MM.1S (cell line): ENCODE data around the gene RAB11A.

Experiments
- DNase-seq: peaks from one replicate; pipeline ENCODE4 v3.0.0-alpha.2; 2015
- H2AFZ ChIP-seq: fragments of 300-600 bp; sonication (generic); 2 replicates; pipeline ENCODE4 v1.6.0; 2016; ENCODE audit warnings: antibody characterized with exemption, low read length
- H3F3A ChIP-seq: fragments of 300-600 bp; sonication (generic); 2 replicates; pipeline ENCODE4 v1.6.1; 2016; ENCODE audit warnings: mild to moderate bottlenecking, antibody characterized with exemption, low read length, moderate library complexity, mixed read lengths; ENCODE audit not compliant: insufficient read depth
- H3K27ac ChIP-seq: fragments of 300-600 bp; sonication (generic); 2 replicates; pipeline ENCODE4 v1.5.1; 2016; ENCODE audit warnings: mild to moderate bottlenecking, low read length
- H3K27me3 ChIP-seq: fragments of 300-600 bp; sonication (generic); replicated peaks from 2 replicates; pipeline ENCODE4 v1.6.0; 2016; ENCODE audit warnings: low read length; ENCODE audit not compliant: insufficient read depth
- H3K36me3 ChIP-seq: fragments of 300-600 bp; sonication (generic); replicated peaks from 2 replicates; pipeline ENCODE4 v1.6.1; 2016; ENCODE audit warnings: mild to moderate bottlenecking, low read length, mixed read lengths; ENCODE audit not compliant: insufficient read depth
- H3K4me1 ChIP-seq: fragments of 300-600 bp; sonication (generic); 2 replicates; pipeline ENCODE4 v1.6.1; 2016; ENCODE audit warnings: low read length, mixed read lengths
- H3K4me2 ChIP-seq: fragments of 300-600 bp; sonication (generic); 2 replicates; pipeline ENCODE4 v1.6.0; 2016; ENCODE audit warnings: low read depth, low read length
- H3K4me3 ChIP-seq: fragments of 300-600 bp; sonication (generic); 2 replicates; pipeline ENCODE4 v1.5.1; 2016; ENCODE audit warnings: low read length, mixed read lengths
- H3K79me2 ChIP-seq: fragments of 300-600 bp; sonication (generic); 2 replicates; pipeline ENCODE4 v1.6.1; 2016; ENCODE audit warnings: mixed run types, low read length, mixed read lengths
- H3K9ac ChIP-seq: fragments of 300-600 bp; sonication (generic); 2 replicates; pipeline ENCODE4 v1.6.1; 2016; ENCODE audit warnings: low read length, mixed read lengths
- H3K9me2 ChIP-seq: fragments of 300-600 bp; sonication (generic); replicated peaks from 2 replicates; pipeline ENCODE4 v1.6.1; 2016; ENCODE audit warnings: mild to moderate bottlenecking, low read length, mixed read lengths; ENCODE audit not compliant: insufficient read depth
- H3K9me3 ChIP-seq: fragments of 300-600 bp; sonication (generic); replicated peaks from 2 replicates; pipeline ENCODE4 v1.6.1; 2016; ENCODE audit warnings: mild to moderate bottlenecking, low read length, mixed read lengths; ENCODE audit not compliant: insufficient read depth
- H4K20me1 ChIP-seq: fragments of 300-600 bp; sonication (generic); 2 replicates; pipeline ENCODE4 v1.6.1; 2016; ENCODE audit warnings: mild to moderate bottlenecking, low read length, moderate library complexity, mixed read lengths; ENCODE audit not compliant: insufficient read depth
- EZH2 ChIP-seq: fragments of 300-600 bp; sonication (generic); optimal IDR thresholded peaks from 2 replicates; pipeline ENCODE3; 2017; ENCODE audit warnings: low read depth, mild to moderate bottlenecking, antibody characterized with exemption, low read length, mixed read lengths
- EZH2phosphoT487 ChIP-seq: fragments of 300-600 bp; sonication (generic); IDR thresholded peaks from 2 replicates; pipeline ENCODE4 v1.6.1; 2018; ENCODE audit warnings: antibody characterized with exemption, low read length
- TF ChIP-seq, protein P1 (sequence below): fragments of 300-600 bp; sonication (generic); IDR thresholded peaks from 2 replicates; pipeline ENCODE4 v1.5.1; 2016; ENCODE audit warnings: antibody characterized with exemption, low read length, mixed read lengths

The RAB11A gene

DNA sequence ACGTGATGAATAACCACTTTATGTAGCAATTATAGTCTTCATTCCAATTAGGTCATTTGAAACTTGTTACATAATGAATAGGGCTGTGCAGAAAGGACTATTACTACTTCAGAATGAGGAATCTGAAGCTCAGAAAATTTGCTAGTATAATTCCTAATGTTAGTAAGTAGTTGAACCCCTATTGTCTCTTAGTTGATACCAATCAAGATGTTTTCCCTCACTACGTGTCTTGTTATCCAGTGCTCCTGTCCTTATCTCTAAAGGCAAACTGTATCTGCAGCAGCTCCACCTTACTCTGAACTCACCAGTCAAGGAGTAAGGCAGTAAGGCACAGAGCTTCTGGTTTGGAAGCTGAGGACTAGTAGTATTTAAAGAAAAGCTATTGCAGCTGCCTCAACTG, 32.0 kb downstream of the RAB11A start:
- H3K27me3 ChIP-seq = no peaks in the 10 kb centered on the region
- no peaks in the 10 kb centered on the region for H3K79me2 ChIP-seq
- no peak overlapping the region for H3K9ac ChIP-seq
- H3F3A ChIP-seq = no peaks in the 10 kb centered on the region
- no peaks in the 10 kb centered on the region for H3K9me2 ChIP-seq
- H3K27ac ChIP-seq = no peak overlapping the region
- H3K4me3 ChIP-seq = no peak overlapping the region
- no peaks in the 10 kb centered on the region for H3K36me3 ChIP-seq
- H3K9me3 ChIP-seq = no peaks in the 10 kb centered on the region
- TF ChIP-seq, protein P1, sequence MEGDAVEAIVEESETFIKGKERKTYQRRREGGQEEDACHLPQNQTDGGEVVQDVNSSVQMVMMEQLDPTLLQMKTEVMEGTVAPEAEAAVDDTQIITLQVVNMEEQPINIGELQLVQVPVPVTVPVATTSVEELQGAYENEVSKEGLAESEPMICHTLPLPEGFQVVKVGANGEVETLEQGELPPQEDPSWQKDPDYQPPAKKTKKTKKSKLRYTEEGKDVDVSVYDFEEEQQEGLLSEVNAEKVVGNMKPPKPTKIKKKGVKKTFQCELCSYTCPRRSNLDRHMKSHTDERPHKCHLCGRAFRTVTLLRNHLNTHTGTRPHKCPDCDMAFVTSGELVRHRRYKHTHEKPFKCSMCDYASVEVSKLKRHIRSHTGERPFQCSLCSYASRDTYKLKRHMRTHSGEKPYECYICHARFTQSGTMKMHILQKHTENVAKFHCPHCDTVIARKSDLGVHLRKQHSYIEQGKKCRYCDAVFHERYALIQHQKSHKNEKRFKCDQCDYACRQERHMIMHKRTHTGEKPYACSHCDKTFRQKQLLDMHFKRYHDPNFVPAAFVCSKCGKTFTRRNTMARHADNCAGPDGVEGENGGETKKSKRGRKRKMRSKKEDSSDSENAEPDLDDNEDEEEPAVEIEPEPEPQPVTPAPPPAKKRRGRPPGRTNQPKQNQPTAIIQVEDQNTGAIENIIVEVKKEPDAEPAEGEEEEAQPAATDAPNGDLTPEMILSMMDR = no peak
- TF ChIP-seq EZH2phosphoT487 (no peak), EZH2 (no peak)
- H2AFZ ChIP-seq = no peak overlapping the region
- H3K4me1 ChIP-seq = 0 out of 2 replicates have a peak, but pooled peaks cover 7% of the 10 kb centered on the region
- no peaks in the 10 kb centered on the region for H4K20me1 ChIP-seq
- no peak overlapping the region for H3K4me2 ChIP-seq
- DNase-seq = no peak

DNA sequence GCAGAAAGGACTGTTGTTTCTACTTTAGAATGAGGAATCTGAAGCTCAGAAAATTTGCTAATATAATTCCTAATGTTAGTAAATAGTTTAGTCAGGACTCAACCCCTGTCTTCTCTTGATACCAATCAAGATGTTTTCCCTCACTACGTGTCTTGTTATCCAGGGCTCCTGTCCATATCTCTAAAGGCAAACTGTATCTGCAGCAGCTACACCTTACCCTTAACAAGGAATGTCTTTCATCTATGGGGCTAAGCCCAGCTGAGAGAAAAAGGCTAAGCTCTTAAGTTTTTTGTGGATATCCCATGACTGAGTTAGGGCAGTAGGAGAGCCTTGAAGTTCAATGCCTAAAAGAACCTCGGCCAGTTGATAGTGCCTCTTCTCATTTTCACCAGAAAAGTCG, 32.5 kb downstream of the RAB11A start:
- H3K4me2 ChIP-seq = no peak overlapping the region
- no peaks in the 10 kb centered on the region for H3K79me2 ChIP-seq
- H3K4me3 ChIP-seq = no peak overlapping the region
- H3K9me3 ChIP-seq = no peaks in the 10 kb centered on the region
- no peak overlapping the region for H3K9ac ChIP-seq
- no peaks in the 10 kb centered on the region for H3K9me2 ChIP-seq
- no peak overlapping the region for H3K27ac ChIP-seq
- H3K27me3 ChIP-seq = no peaks in the 10 kb centered on the region
- no peak for TF ChIP-seq EZH2
- no peak for TF ChIP-seq EZH2phosphoT487
- TF ChIP-seq, protein P1 = no peak
- H3F3A ChIP-seq = no peaks in the 10 kb centered on the region
- no peak for DNase-seq
- no peaks in the 10 kb centered on the region for H3K36me3 ChIP-seq
- H4K20me1 ChIP-seq = no peaks in the 10 kb centered on the region
- 0 out of 2 replicates have a peak, but pooled peaks cover 7% of the 10 kb centered on the region for H3K4me1 ChIP-seq
- H2AFZ ChIP-seq = no peak overlapping the region

DNA sequence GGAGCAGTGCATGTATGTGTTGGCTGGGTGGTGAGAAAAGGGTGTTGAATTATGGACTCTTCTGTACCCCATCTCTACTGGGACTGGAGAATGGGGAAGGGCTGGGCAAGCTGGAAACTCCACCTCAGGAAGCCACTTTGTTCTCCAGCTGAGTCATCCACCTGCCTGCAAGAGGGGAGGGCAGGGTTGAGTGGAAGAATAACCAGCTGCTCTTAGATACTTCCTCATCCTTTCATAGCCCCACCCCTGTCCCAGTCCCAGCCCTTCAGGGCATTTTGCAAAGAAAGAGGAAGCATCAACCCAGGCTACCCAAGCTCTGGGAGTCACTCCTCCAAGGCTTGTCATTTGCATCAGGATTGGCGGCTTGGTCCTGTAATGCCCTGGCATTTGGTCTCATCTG, 33.1 kb downstream of the RAB11A start:
- H3K4me3 ChIP-seq = no peak overlapping the region
- H4K20me1 ChIP-seq = no peaks in the 10 kb centered on the region
- H3K36me3 ChIP-seq = no peaks in the 10 kb centered on the region
- no peaks in the 10 kb centered on the region for H3K9me2 ChIP-seq
- H3K4me2 ChIP-seq = no peak overlapping the region
- H3K27ac ChIP-seq = no peak overlapping the region
- TF ChIP-seq, protein P1 = no peak
- no peak for TF ChIP-seq EZH2
- no peak for TF ChIP-seq EZH2phosphoT487
- H3K4me1 ChIP-seq = 0 out of 2 replicates have a peak, but pooled peaks cover 7% of the 10 kb centered on the region
- no peaks in the 10 kb centered on the region for H3K9me3 ChIP-seq
- no peak for DNase-seq
- no peaks in the 10 kb centered on the region for H3K27me3 ChIP-seq
- no peaks in the 10 kb centered on the region for H3K79me2 ChIP-seq
- H2AFZ ChIP-seq = no peak overlapping the region
- no peaks in the 10 kb centered on the region for H3F3A ChIP-seq
- no peak overlapping the region for H3K9ac ChIP-seq
